K562 (cell line): ENCODE measurements around the gene LRP2BP. TPM values are rescaled to one million over a fixed set of nuclear protein-coding genes. Genes with fewer than 3 reads are reported as not detected.
A peak's percentile ranks its signal among the peaks of the same experiment; 100 is the strongest.

ENCODE experiments used
- BCL6 ChIP-seq: fragments of 250-450 bp; sonication (Bioruptor Pico); IDR thresholded peaks from 2 replicates; pipeline ENCODE4 v1.4.0; 2020
- BDP1 ChIP-seq: IDR thresholded peaks from 3 replicates; pipeline ENCODE4 v1.6.1; 2011; ENCODE audit not compliant: insufficient read length, insufficient read depth
- L3MBTL2 ChIP-seq: fragments of 450-650 bp; IDR thresholded peaks from 2 replicates; pipeline ENCODE4 v1.6.1; 2016; ENCODE audit warnings: mild to moderate bottlenecking, moderate library complexity
- NCOR1 ChIP-seq: fragments of 450-650 bp; IDR thresholded peaks from 2 replicates; pipeline ENCODE4 v1.6.1; 2016; ENCODE audit warnings: mild to moderate bottlenecking, moderate library complexity
- RBBP5 ChIP-seq: fragments of 200-600 bp; sonication (generic); IDR thresholded peaks from 2 replicates; pipeline ENCODE4 v1.6.1; 2012; ENCODE audit warnings: borderline replicate concordance, mild to moderate bottlenecking, low read length, control low read depth, inconsistent platforms; ENCODE audit not compliant: insufficient read depth, poor library complexity, severe bottlenecking
- SETDB1 ChIP-seq: IDR thresholded peaks from one replicate; pipeline ENCODE4 v1.6.1; 2012; ENCODE audit warnings: low read length, control low read depth, inconsistent platforms
- SRF ChIP-seq, 2 experiments: fragments of 250-450, 450-650 bp in 1 of 2; sonication (Bioruptor Pico) in 1 of 2; sonication (generic) in 1 of 2; formaldehyde crosslinking; IDR thresholded peaks; 2 replicates each; pipeline versions ENCODE4 v1.5.0 to v1.5.1; 2020 to 2022; ENCODE audit warnings: mild to moderate bottlenecking in 1 of 2, missing genetic modification reagents in 1 of 2
- ZKSCAN1 ChIP-seq: fragments of 150-350 bp; IDR thresholded peaks from 2 replicates; pipeline ENCODE4 v1.6.1; 2016; ENCODE audit warnings: low read depth, low read length
- ZNF197 ChIP-seq: fragments of 200-800 bp; sonication (Bioruptor generic); IDR thresholded peaks from 2 replicates; pipeline ENCODE4 v1.6.1; 2016; ENCODE audit warnings: low read depth, missing genetic modification characterization, missing compliant biosample characterization
- ZNF217 ChIP-seq: sonication (generic); formaldehyde crosslinking; IDR thresholded peaks from 2 replicates; pipeline ENCODE4 v1.8.0; 2022; ENCODE audit warnings: mild to moderate bottlenecking, missing genetic modification reagents
- ZNF780A ChIP-seq: fragments of 250-450 bp; sonication (Bioruptor Pico); IDR thresholded peaks from 2 replicates; pipeline ENCODE4 v1.5.0; 2021; ENCODE audit warnings: mild to moderate bottlenecking
- ZSCAN32 ChIP-seq: fragments of 450-650 bp; formaldehyde crosslinking; IDR thresholded peaks from 2 replicates; pipeline ENCODE4 v1.4.0; 2020; ENCODE audit warnings: mild to moderate bottlenecking, moderate library complexity
- polyA plus RNA-seq, 8 experiments: library from polyadenylated mRNA; depleted of rRNA in 4 of 8; stranded (reverse) in 5 of 8; unstranded in 3 of 8; fragments of >200 nt; fragmentation: Nextera tagmentation in 2 of 8; fragmentation: Illumina TruSeq in 1 of 8; extraction: Ambion mirVana in 2 of 8; extraction: Trizol in 1 of 8; gene quantifications; 2 replicates each; pipeline versions ENCODE4 v1.2.1 to v1.2.3, GENCODE V29; 2011 to 2014; ENCODE audit warnings: inconsistent platforms in 1 of 8, missing spikeins in 1 of 8
- total RNA-seq, 7 experiments: library from RNA; depleted of rRNA in 6 of 7; stranded (reverse); fragments of >200 nt in 6 of 7; fragmentation: Illumina TruSeq in 2 of 7; extraction: Trizol in 2 of 7; gene quantifications; 2 replicates each; pipeline versions ENCODE4 v1.2.1 to v1.2.3, GENCODE V29; 2011 to 2021; ENCODE audit warnings: low replicate concordance in 1 of 7
- TF ChIP-seq, protein P1 (sequence below), 3 experiments: IDR thresholded peaks in 2 of 3; conservative IDR thresholded peaks in 1 of 3; 2 replicates each; pipeline ENCODE4 v1.5.1; 2011 to 2012; ENCODE audit warnings: low read length in 3 of 3, mild to moderate bottlenecking in 3 of 3, control low read depth in 2 of 3, improper control_type of control experiment in 1 of 3, inconsistent platforms in 1 of 3, low read depth in 1 of 3, mixed read lengths in 1 of 3, moderate library complexity in 1 of 3; ENCODE audit not compliant: insufficient read depth in 2 of 3
- TF ChIP-seq, protein P2 (sequence below), 2 experiments: fragments of 450-650 bp; conservative IDR thresholded peaks; 2 replicates each; pipeline ENCODE4 v1.6.1; 2017; ENCODE audit warnings: mild to moderate bottlenecking in 2 of 2, moderate library complexity in 2 of 2
- TF ChIP-seq, protein P3 (sequence below): sonication (generic); formaldehyde crosslinking; IDR thresholded peaks from 2 replicates; pipeline ENCODE4 v1.8.1; 2023; ENCODE audit warnings: mild to moderate bottlenecking, missing genetic modification reagents
- TF ChIP-seq, protein P4 (sequence below): fragments of 250-450 bp; sonication (Bioruptor Pico); IDR thresholded peaks from 2 replicates; pipeline ENCODE4 v1.5.0; 2021; ENCODE audit warnings: mild to moderate bottlenecking, moderate library complexity
- TF ChIP-seq, protein P5 (sequence below): sonication (generic); formaldehyde crosslinking; IDR thresholded peaks from 2 replicates; pipeline ENCODE4 v1.9.0; 2022; ENCODE audit warnings: mild to moderate bottlenecking, missing genetic modification reagents

LRP2BP gene
- total and polyA plus RNA-seq, 9 of the 15 experiments (the other 6 are each of a cell fraction or from before 2014, with no cell fraction given) = 0.42 to 2.1 (median 0.62) TPM

DNA sequence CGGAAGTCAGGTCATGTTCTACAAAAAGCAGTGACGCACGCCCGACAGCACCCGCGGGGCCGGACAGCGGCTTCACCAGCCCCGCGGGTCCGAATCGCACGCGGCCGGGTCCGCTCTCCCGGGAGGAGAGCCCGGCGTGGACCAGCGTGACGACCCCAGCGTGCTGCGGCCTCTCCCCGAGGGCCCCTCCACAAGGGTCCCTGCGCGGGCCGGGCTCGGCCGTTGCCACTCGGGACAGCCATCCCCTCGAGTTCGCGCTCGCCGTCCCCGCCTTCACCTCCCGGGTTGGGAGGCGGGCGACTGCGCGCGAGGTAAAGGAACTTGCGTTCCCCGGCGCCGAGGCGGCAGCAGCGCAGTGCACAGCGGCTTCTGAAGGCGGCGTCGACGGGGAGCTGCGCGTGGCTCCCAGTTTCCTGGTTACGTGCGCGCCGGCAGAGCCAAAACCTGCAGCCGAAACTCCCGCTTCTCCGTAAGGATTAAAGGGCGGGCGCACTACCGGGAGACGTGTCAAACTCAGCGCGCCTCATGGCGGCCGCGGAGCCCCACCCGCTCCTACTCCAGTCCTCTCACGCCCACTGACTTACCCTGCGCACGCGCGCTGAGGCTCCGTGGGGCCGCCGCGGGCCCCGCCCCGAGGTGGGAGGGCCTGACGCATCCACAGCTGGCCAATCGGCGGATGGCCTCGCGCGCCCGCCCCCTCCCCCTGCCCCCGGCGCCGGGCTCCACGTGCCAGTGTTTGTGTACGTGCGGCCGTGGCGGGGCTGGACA lies 416 bp upstream of the LRP2BP start (continued):
- TF ChIP-seq ZNF197 (CRISPR knock-in tag) (no peak), L3MBTL2 (peak; percentile 98), RBBP5 (peak; percentile 78), ZNF780A (no peak), SRF (CRISPR knock-in tag; IDR thresholded peaks at IDR 0.05) (0 out of 4 replicates have a peak, but pooled peaks of 1 of the 2 experiments have one; percentile 2), BCL6 (CRISPR knock-in tag) (no peak), SETDB1 (no peak), ZNF217 (CRISPR knock-in tag) (no peak), ZSCAN32 (CRISPR knock-in tag) (0 out of 2 replicates have a peak, but pooled peaks have one; percentile 30), NCOR1 (0 out of 2 replicates have a peak, but pooled peaks have one; percentile 14), BDP1 (no peak), ZKSCAN1 (peak; percentile 44; the same call in 1 of the 2 replicates)
- TF ChIP-seq, protein P1, sequence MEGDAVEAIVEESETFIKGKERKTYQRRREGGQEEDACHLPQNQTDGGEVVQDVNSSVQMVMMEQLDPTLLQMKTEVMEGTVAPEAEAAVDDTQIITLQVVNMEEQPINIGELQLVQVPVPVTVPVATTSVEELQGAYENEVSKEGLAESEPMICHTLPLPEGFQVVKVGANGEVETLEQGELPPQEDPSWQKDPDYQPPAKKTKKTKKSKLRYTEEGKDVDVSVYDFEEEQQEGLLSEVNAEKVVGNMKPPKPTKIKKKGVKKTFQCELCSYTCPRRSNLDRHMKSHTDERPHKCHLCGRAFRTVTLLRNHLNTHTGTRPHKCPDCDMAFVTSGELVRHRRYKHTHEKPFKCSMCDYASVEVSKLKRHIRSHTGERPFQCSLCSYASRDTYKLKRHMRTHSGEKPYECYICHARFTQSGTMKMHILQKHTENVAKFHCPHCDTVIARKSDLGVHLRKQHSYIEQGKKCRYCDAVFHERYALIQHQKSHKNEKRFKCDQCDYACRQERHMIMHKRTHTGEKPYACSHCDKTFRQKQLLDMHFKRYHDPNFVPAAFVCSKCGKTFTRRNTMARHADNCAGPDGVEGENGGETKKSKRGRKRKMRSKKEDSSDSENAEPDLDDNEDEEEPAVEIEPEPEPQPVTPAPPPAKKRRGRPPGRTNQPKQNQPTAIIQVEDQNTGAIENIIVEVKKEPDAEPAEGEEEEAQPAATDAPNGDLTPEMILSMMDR (IDR thresholded peaks at IDR 0.05 in 2 of 3, conservative IDR thresholded peaks at IDR 0.05 in 1 of 3; ENCODE audit: insufficient read depth in 2 of 3, low read depth in 1 of 3, low read length in 3 of 3) = no peak
- TF ChIP-seq, protein P2, sequence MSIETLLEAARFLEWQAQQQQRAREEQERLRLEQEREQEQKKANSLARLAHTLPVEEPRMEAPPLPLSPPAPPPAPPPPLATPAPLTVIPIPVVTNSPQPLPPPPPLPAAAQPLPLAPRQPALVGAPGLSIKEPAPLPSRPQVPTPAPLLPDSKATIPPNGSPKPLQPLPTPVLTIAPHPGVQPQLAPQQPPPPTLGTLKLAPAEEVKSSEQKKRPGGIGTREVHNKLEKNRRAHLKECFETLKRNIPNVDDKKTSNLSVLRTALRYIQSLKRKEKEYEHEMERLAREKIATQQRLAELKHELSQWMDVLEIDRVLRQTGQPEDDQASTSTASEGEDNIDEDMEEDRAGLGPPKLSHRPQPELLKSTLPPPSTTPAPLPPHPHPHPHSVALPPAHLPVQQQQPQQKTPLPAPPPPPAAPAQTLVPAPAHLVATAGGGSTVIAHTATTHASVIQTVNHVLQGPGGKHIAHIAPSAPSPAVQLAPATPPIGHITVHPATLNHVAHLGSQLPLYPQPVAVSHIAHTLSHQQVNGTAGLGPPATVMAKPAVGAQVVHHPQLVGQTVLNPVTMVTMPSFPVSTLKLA (conservative IDR thresholded peaks at IDR 0.05) = peak; percentile 100
- TF ChIP-seq, protein P3, sequence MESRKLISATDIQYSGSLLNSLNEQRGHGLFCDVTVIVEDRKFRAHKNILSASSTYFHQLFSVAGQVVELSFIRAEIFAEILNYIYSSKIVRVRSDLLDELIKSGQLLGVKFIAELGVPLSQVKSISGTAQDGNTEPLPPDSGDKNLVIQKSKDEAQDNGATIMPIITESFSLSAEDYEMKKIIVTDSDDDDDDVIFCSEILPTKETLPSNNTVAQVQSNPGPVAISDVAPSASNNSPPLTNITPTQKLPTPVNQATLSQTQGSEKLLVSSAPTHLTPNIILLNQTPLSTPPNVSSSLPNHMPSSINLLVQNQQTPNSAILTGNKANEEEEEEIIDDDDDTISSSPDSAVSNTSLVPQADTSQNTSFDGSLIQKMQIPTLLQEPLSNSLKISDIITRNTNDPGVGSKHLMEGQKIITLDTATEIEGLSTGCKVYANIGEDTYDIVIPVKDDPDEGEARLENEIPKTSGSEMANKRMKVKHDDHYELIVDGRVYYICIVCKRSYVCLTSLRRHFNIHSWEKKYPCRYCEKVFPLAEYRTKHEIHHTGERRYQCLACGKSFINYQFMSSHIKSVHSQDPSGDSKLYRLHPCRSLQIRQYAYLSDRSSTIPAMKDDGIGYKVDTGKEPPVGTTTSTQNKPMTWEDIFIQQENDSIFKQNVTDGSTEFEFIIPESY (CRISPR knock-in tag) = peak; percentile 88
- TF ChIP-seq, protein P4, sequence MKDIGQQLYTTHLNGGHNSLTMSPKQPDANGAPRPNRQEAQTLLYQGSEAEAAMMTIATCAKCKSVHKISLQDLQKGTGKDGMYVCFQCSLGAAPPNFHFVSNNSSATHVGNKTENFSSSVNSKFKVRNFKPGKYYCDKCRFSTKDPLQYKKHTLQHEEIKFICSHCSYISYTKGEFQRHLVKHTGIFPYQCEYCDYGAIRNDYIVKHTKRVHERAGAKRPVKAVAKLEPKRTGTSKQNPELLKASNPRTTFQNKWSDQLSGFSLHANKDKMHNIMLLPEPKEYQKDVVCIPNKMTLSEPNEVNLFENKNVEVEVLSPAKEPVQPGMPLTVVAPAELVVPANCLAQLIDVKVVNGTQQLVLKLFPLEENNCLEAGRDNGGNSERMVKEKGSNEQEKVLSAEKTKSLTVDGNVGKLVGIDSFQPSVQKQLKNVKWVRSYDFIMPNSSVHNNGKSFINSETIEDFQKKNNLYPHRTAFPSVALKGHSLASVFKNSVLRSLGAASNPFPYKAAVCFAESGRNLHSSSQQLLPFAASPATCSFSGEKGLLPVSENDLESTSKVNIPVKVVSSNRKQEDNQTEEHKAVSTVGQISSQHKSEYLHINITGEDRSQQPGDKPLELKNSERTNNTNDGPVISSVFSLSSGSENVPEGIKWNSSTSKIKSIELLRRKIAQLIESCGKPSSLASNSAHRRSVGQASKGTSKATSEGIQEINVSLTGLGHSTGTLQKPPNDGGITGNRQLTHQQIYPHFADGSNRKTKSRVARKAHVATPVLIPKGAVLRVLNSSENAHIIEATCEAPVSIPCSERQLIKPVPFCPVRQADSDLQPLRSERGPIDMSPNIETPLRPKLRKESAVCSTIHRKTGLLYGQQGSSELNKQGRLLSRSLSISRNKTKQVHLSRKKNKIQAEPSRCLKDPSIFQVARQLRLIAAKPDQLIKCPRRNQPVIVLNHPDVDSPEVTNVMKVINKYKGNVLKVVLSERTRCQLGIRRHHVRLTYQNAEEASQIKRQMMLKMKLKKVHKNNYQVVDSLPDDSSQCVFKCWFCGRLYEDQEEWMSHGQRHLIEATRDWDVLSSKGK (CRISPR knock-in tag) = no peak
- TF ChIP-seq, protein P5, sequence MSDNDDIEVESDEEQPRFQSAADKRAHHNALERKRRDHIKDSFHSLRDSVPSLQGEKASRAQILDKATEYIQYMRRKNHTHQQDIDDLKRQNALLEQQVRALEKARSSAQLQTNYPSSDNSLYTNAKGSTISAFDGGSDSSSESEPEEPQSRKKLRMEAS (CRISPR knock-in tag) = peak; percentile 88
